AG09309 (cell line): ENCODE results near the gene ZNF620.

ENCODE experiments used
- DNase-seq: peaks from one replicate; pipeline ENCODE4 v3.0.0-alpha.2; 2010; ENCODE audit warnings: low read depth
- H3K4me3 ChIP-seq: 2 replicates; pipeline ENCODE4 v1.5.1; 2011; ENCODE audit warnings: mild to moderate bottlenecking, low read depth, low read length, moderate library complexity; ENCODE audit not compliant: control insufficient read depth
- CTCF ChIP-seq: IDR thresholded peaks from 2 replicates; pipeline ENCODE4 v1.5.1; 2011; ENCODE audit warnings: mild to moderate bottlenecking, low read depth, low read length, inconsistent platforms; ENCODE audit not compliant: insufficient read depth, control insufficient read depth; ENCODE audit errors: missing control alignments

ZNF620 gene

GRCh38 chr3:40499952-40500351 is 5.9 kb upstream of the ZNF620 start:
- no peak overlapping the region for H3K4me3 ChIP-seq
- TF ChIP-seq CTCF: no peak
- no peak for DNase-seq

GRCh38 chr3:40502034-40502433 is 3.8 kb upstream of the ZNF620 start:
- no peak for TF ChIP-seq CTCF
- H3K4me3 ChIP-seq: no peak overlapping the region
- DNase-seq: no peak

GRCh38 chr3:40504636-40505430 is 1.0 kb upstream of the ZNF620 start:
- no peak overlapping the region for H3K4me3 ChIP-seq
- no peak for TF ChIP-seq CTCF
- DNase-seq: peak; percentile 98

- H3K4me3 ChIP-seq: no peak overlapping the region
- TF ChIP-seq CTCF: no peak
- no peak for DNase-seq
Observed at GRCh38 chr3:40511031-40511718, 5.3 kb downstream of the ZNF620 start.

GRCh38 chr3:40516201-40516600 is 10.4 kb downstream of the ZNF620 start:
- TF ChIP-seq CTCF: no peak
- no peak for DNase-seq
- no peak overlapping the region for H3K4me3 ChIP-seq

GRCh38 chr3:40518067-40518466 is 12.2 kb downstream of the ZNF620 start:
- no peak overlapping the region for H3K4me3 ChIP-seq
- TF ChIP-seq CTCF: no peak
- DNase-seq: no peak

GRCh38 chr3:40518848-40519247 is 13.0 kb downstream of the ZNF620 start:
- no peak overlapping the region for H3K4me3 ChIP-seq
- no peak for TF ChIP-seq CTCF
- DNase-seq: no peak
